Endodermal cell (in vitro differentiated cells): Measurements from ENCODE around the gene DPP10. TPM values are rescaled to one million over a fixed set of nuclear protein-coding genes. Genes with fewer than 3 reads are reported as not detected.

Source experiments
- DNase-seq: peaks from one replicate; pipeline ENCODE4 v3.0.0-alpha.2; 2017
- H3K27ac ChIP-seq: 2 replicates; pipeline ENCODE4 v1.5.1; 2013; ENCODE audit warnings: mild to moderate bottlenecking, low read depth, low read length, moderate library complexity
- H3K27me3 ChIP-seq: 2 replicates; pipeline ENCODE4 v1.6.1; 2013; ENCODE audit warnings: mild to moderate bottlenecking, low read length, moderate library complexity; ENCODE audit not compliant: insufficient read depth, control insufficient read depth, poor library complexity, severe bottlenecking
- H3K36me3 ChIP-seq: 2 replicates; pipeline ENCODE4 v1.7.0; 2013; ENCODE audit warnings: mild to moderate bottlenecking, low read length, moderate library complexity; ENCODE audit not compliant: control insufficient read depth, insufficient read depth
- H3K4me1 ChIP-seq: one replicate; pipeline ENCODE4 v1.7.0; 2013; ENCODE audit warnings: low read length; ENCODE audit not compliant: control insufficient read depth, insufficient read depth
- H3K4me3 ChIP-seq: 2 replicates; pipeline ENCODE4 v1.5.1; 2013; ENCODE audit warnings: mild to moderate bottlenecking, low read length, moderate library complexity
- H3K9ac ChIP-seq: 2 replicates; pipeline ENCODE4 v1.6.1; 2013; ENCODE audit warnings: mild to moderate bottlenecking, low read length, moderate library complexity; ENCODE audit not compliant: poor library complexity, severe bottlenecking; ENCODE audit errors: extremely low read depth
- H3K9me3 ChIP-seq: 2 replicates; pipeline ENCODE4 v1.6.1; 2013; ENCODE audit warnings: mild to moderate bottlenecking, low read length, moderate library complexity; ENCODE audit not compliant: control insufficient read depth
- H3K27ac Mint-ChIP-seq: 2 replicates; pipeline ENCODE4 v1.8.0; 2020; ENCODE audit warnings: mixed read lengths
- H3K27me3 Mint-ChIP-seq: 2 replicates; pipeline ENCODE4 v1.8.0; 2021; ENCODE audit warnings: mild to moderate bottlenecking, mixed read lengths; ENCODE audit not compliant: insufficient read depth
- H3K36me3 Mint-ChIP-seq: 2 replicates; pipeline ENCODE4 v1.8.0; 2020; ENCODE audit warnings: low read depth, mixed read lengths
- H3K4me1 Mint-ChIP-seq: 2 replicates; pipeline ENCODE4 v1.8.0; 2020; ENCODE audit warnings: mixed read lengths
- H3K4me3 Mint-ChIP-seq: 2 replicates; pipeline ENCODE4 v1.8.0; 2020; ENCODE audit warnings: mild to moderate bottlenecking, moderate library complexity, mixed read lengths
- H3K9me3 Mint-ChIP-seq: 2 replicates; pipeline ENCODE4 v1.8.0; 2020; ENCODE audit warnings: mild to moderate bottlenecking, mixed read lengths
- WGBS, 2 experiments: methylation state at CpG; one replicate each; pipeline versions ENCODE4 v1.1.5 to v1.1.7; 2013; ENCODE audit warnings: missing lambda C conversion rate in 2 of 2, mixed read lengths in 1 of 2; ENCODE audit not compliant: insufficient coverage in 1 of 2, insufficient read length in 1 of 2; 5-methylcytosine and 5-hydroxymethylcytosine counted together
- total RNA-seq, 2 donors: library from RNA; stranded (reverse); fragmentation: NEBNext Ultra II Directional in 1 of 2; extraction: Animal tissue kit (Norgen Biotek cat#: 25700) in 1 of 2; gene quantifications; 2 replicates in 1 of 2; 3 replicates in 1 of 2; pipeline ENCODE4 v1.2.1, GENCODE V29; 2021
- TF ChIP-seq, protein P1 (sequence below): fragments of 200-600 bp; sonication (generic); conservative IDR thresholded peaks from 2 replicates; pipeline ENCODE4 v1.5.0; 2021; ENCODE audit warnings: antibody characterized with exemption, mild to moderate bottlenecking

The DPP10 gene
- total RNA-seq, 2 donors from 2014 or later = 8.2 to 19.2 TPM

DNA sequence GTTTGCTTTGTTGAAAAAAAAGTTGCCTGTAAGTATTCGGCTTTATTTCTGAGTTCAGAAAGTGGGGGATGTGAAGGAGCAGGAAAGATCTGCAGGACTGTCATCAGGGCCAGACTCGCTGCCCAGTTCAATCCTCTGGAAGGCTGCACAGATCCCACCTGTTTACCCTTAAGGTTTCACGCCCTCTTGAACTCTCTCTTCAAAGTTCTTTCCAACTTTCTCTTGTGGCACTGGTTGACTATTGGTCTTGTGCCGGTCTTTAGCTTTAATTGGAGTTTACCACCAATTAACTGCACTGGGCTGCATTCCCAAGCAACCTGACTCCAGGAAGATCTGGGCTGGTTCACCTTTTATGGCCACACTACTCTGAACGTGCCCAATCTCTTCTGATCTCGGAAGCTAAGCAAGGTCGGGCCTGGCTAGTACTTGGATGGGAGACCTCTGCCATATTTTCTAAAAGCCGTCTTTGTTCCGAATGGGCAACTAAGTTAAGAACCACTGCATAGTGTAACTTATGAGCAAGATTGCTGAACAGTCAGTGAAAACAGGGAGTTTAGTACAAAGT, 495.0 kb downstream of the DPP10 start:
- H3K27me3 Mint-ChIP-seq = no peaks in the 10 kb centered on the region
- DNase-seq = no peak
- H3K9me3 ChIP-seq = no peaks in the 10 kb centered on the region
- no peaks in the 10 kb centered on the region for H3K36me3 ChIP-seq
- no peak overlapping the region for H3K4me3 ChIP-seq
- H3K36me3 Mint-ChIP-seq = no peaks in the 10 kb centered on the region
- no peaks in the 10 kb centered on the region for H3K27me3 ChIP-seq
- no peak overlapping the region for H3K27ac ChIP-seq
- H3K9ac ChIP-seq = no peak overlapping the region
- no peak overlapping the region for H3K4me3 Mint-ChIP-seq
- H3K27ac Mint-ChIP-seq = no peak overlapping the region
- WGBS, 2 experiments = 93% methylated on average over 9 of the region's 9 CpGs
- no peaks in the 10 kb centered on the region for H3K4me1 Mint-ChIP-seq
- no peaks in the 10 kb centered on the region for H3K4me1 ChIP-seq
- TF ChIP-seq, protein P1, sequence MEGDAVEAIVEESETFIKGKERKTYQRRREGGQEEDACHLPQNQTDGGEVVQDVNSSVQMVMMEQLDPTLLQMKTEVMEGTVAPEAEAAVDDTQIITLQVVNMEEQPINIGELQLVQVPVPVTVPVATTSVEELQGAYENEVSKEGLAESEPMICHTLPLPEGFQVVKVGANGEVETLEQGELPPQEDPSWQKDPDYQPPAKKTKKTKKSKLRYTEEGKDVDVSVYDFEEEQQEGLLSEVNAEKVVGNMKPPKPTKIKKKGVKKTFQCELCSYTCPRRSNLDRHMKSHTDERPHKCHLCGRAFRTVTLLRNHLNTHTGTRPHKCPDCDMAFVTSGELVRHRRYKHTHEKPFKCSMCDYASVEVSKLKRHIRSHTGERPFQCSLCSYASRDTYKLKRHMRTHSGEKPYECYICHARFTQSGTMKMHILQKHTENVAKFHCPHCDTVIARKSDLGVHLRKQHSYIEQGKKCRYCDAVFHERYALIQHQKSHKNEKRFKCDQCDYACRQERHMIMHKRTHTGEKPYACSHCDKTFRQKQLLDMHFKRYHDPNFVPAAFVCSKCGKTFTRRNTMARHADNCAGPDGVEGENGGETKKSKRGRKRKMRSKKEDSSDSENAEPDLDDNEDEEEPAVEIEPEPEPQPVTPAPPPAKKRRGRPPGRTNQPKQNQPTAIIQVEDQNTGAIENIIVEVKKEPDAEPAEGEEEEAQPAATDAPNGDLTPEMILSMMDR = no peak
- peaks cover 1% of the 10 kb centered on the region for H3K9me3 Mint-ChIP-seq

DNA sequence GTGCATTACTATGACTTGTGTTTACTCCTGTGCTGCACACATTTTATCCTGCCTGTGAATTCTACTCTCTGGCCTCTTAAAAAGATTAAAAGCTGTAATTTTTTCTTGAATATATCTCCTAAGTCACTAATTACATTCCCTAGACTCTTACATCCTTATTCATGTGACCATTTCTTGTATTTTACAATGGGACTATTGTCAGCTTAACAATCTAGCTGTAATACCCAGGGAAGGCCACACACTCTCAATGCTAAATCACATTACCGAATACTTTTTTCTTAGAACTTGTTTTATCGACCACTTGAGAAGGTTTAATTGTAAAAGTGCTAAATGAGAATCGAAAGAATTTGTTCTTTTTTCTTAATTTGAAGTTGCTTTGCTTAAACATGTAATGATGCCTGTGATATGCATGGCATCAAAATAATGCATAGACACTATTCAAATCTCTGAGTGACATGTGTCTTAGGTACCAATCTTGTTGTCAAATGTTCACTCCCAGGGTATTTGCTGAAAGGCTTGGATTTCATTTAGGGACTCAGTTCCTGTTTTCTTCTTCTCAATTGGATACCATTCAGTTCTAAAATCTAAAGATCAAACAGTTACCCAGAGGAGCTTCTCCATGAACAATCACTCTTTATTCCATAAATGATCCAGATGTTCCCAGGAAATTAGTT, 498.5 kb downstream of the DPP10 start:
- WGBS, 2 experiments = 93 to 100% methylated on average over 1 to 3 of the region's 3 CpGs

DNA sequence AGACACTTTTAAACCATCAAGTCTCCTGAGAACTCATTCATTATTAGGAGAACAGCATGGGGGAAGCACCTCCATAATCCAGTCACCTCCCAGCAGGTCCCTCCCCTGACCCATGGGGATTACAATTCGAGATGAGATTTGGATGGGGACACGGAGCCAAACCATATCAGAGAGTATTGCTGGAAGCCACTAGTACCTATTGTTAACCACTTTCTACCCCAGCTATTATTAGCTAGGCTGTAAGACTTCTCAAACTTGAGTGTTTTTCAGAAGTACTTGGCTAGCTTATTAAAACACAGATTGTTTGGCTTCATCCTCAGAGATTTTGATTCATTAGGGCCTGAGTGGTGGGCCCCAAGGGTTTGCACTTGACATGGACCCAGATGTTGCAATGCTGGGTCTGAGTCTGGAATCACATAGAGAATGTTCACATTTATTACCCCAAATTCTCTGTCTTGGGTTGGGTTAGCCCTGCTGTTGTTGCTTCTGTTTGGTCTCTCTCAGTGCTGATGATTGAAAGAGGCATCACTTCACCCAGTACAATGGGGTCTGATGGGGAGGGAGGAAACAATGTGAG, 506.9 kb downstream of the DPP10 start:
- H3K27me3 ChIP-seq = no peaks in the 10 kb centered on the region
- WGBS, 2 experiments = 88 to 95% methylated on average over 2 of the region's 2 CpGs
- H3K9me3 Mint-ChIP-seq = no peaks in the 10 kb centered on the region
- H3K36me3 Mint-ChIP-seq = no peaks in the 10 kb centered on the region
- no peaks in the 10 kb centered on the region for H3K36me3 ChIP-seq
- H3K4me1 ChIP-seq = no peaks in the 10 kb centered on the region
- no peaks in the 10 kb centered on the region for H3K4me1 Mint-ChIP-seq
- H3K9ac ChIP-seq = no peak overlapping the region
- no peak overlapping the region for H3K27ac ChIP-seq
- no peaks in the 10 kb centered on the region for H3K27me3 Mint-ChIP-seq
- TF ChIP-seq, protein P1 = no peak
- no peak overlapping the region for H3K4me3 Mint-ChIP-seq
- H3K9me3 ChIP-seq = no peaks in the 10 kb centered on the region
- H3K4me3 ChIP-seq = no peak overlapping the region
- DNase-seq = no peak
- H3K27ac Mint-ChIP-seq = no peak overlapping the region

More for the DNA sequence above, 498.5 kb downstream of the DPP10 start:
- Histone ChIP-seq H3K4me3 (no peak overlapping the region), H3K27ac (no peak overlapping the region), H3K4me1 (no peaks in the 10 kb centered on the region), H3K9me3 (no peaks in the 10 kb centered on the region), H3K36me3 (no peaks in the 10 kb centered on the region), H3K9ac (no peak overlapping the region), H3K27me3 (no peaks in the 10 kb centered on the region)
- TF ChIP-seq, protein P1 = no peak
- Mint-ChIP-seq H3K27ac (no peak overlapping the region), H3K9me3 (no peaks in the 10 kb centered on the region), H3K27me3 (no peaks in the 10 kb centered on the region), H3K4me1 (no peaks in the 10 kb centered on the region), H3K36me3 (no peaks in the 10 kb centered on the region), H3K4me3 (no peak overlapping the region)
- no peak for DNase-seq
